WTC11 (cell line): ENCODE data around the gene CD300H. TPM values are rescaled to one million over a fixed set of nuclear protein-coding genes. Genes with fewer than 3 reads are reported as not detected.

ENCODE experiments used
- ATAC-seq: fragments of 200-7000 bp; cut with Tn5 transposase; 2 replicates; pipeline ENCODE4 v1.10.0; 2021; ENCODE audit warnings: mild to moderate bottlenecking, moderate library complexity
- CTCF ChIA-PET: fragments of 300-600 bp; sonication (Branson Sonifier 250); formaldehyde crosslinking; loops from one replicate; lab custom pipeline; 2021; ENCODE audit warnings: antibody characterized with exemption; lab: Charles Lee
- POLR2A ChIA-PET: fragments of 350-600 bp; sonication (Branson Sonifier 250); formaldehyde crosslinking; loops from one replicate; lab custom pipeline; 2021; ENCODE audit warnings: antibody characterized with exemption; lab: Charles Lee
- DNase-seq: peaks from one replicate; pipeline ENCODE4 v3.0.0; 2021; ENCODE audit warnings: low spot score
- H3K27ac Mint-ChIP-seq: 2 replicates; pipeline ENCODE4 v1.8.0; 2021; ENCODE audit warnings: mixed read lengths
- H3K27me3 Mint-ChIP-seq: 2 replicates; pipeline ENCODE4 v1.8.0; 2021; ENCODE audit warnings: low read depth, mild to moderate bottlenecking, moderate library complexity, mixed read lengths
- H3K36me3 Mint-ChIP-seq: 2 replicates; pipeline ENCODE4 v1.8.0; 2021; ENCODE audit warnings: mixed read lengths
- H3K4me1 Mint-ChIP-seq: 2 replicates; pipeline ENCODE4 v1.8.0; 2022; ENCODE audit warnings: mixed read lengths
- H3K4me3 Mint-ChIP-seq: 2 replicates; pipeline ENCODE4 v1.8.0; 2021; ENCODE audit warnings: mild to moderate bottlenecking, moderate library complexity, mixed read lengths
- H3K9me3 Mint-ChIP-seq: 2 replicates; pipeline ENCODE4 v1.8.0; 2021; ENCODE audit warnings: mixed read lengths
- ARID4B ChIP-seq: sonication (generic); formaldehyde crosslinking; IDR thresholded peaks from 2 replicates; pipeline ENCODE4 v1.8.0; 2023; ENCODE audit warnings: missing genetic modification reagents, mild to moderate bottlenecking, borderline replicate concordance
- ATF1 ChIP-seq: sonication (generic); formaldehyde crosslinking; IDR thresholded peaks from 2 replicates; pipeline ENCODE4 v1.8.1; 2023; ENCODE audit warnings: mild to moderate bottlenecking, moderate library complexity, missing genetic modification reagents
- CREM ChIP-seq: sonication (generic); formaldehyde crosslinking; IDR thresholded peaks from 2 replicates; pipeline ENCODE4 v1.8.1; 2022; ENCODE audit warnings: mild to moderate bottlenecking, missing genetic modification reagents, moderate library complexity
- E2F1 ChIP-seq: sonication (generic); formaldehyde crosslinking; IDR thresholded peaks from 2 replicates; pipeline ENCODE4 v1.8.0; 2022; ENCODE audit warnings: mild to moderate bottlenecking, missing genetic modification reagents
- ELF4 ChIP-seq: sonication (generic); formaldehyde crosslinking; IDR thresholded peaks from 2 replicates; pipeline ENCODE4 v1.8.1; 2022; ENCODE audit warnings: low read depth, mild to moderate bottlenecking, moderate library complexity, missing genetic modification reagents
- ETV6 ChIP-seq: sonication (generic); formaldehyde crosslinking; IDR thresholded peaks from 2 replicates; pipeline ENCODE4 v1.8.1; 2022; ENCODE audit warnings: mild to moderate bottlenecking, missing genetic modification reagents
- FOXJ3 ChIP-seq: sonication (generic); formaldehyde crosslinking; IDR thresholded peaks from 2 replicates; pipeline ENCODE4 v1.9.0; 2021; ENCODE audit warnings: missing genetic modification reagents, mild to moderate bottlenecking, borderline replicate concordance
- FOXK1 ChIP-seq: sonication (generic); formaldehyde crosslinking; IDR thresholded peaks from 2 replicates; pipeline ENCODE4 v1.8.0; 2022; ENCODE audit warnings: mild to moderate bottlenecking, moderate library complexity, missing genetic modification reagents
- FOXP4 ChIP-seq: sonication (generic); formaldehyde crosslinking; IDR thresholded peaks from 2 replicates; pipeline ENCODE4 v1.8.0; 2022; ENCODE audit warnings: mild to moderate bottlenecking, missing genetic modification reagents
- GTF2I ChIP-seq: fragments of 250-450 bp; sonication (Bioruptor Pico); conservative IDR thresholded peaks from 2 replicates; pipeline ENCODE4 v1.4.0; 2021; ENCODE audit warnings: mild to moderate bottlenecking
- IRF1 ChIP-seq: sonication (generic); formaldehyde crosslinking; IDR thresholded peaks from 2 replicates; pipeline ENCODE4 v1.8.0; 2023; ENCODE audit warnings: missing genetic modification reagents
- JUN ChIP-seq: sonication (generic); formaldehyde crosslinking; IDR thresholded peaks from 2 replicates; pipeline ENCODE4 v1.8.0; 2023; ENCODE audit warnings: mild to moderate bottlenecking, missing genetic modification reagents
- NFYB ChIP-seq: sonication (generic); formaldehyde crosslinking; conservative IDR thresholded peaks from 2 replicates; pipeline ENCODE4 v1.8.0; 2022; ENCODE audit warnings: low read depth, missing genetic modification reagents
- STAT6 ChIP-seq: sonication (generic); formaldehyde crosslinking; conservative IDR thresholded peaks from 2 replicates; pipeline ENCODE4 v1.8.1; 2023; ENCODE audit warnings: mild to moderate bottlenecking, low read depth, missing genetic modification reagents, moderate library complexity
- USF1 ChIP-seq: sonication (generic); formaldehyde crosslinking; IDR thresholded peaks from 2 replicates; pipeline ENCODE4 v1.8.0; 2022; ENCODE audit warnings: mild to moderate bottlenecking, missing genetic modification reagents
- ZBTB43 ChIP-seq: sonication (generic); formaldehyde crosslinking; IDR thresholded peaks from 2 replicates; pipeline ENCODE4 v1.8.1; 2023; ENCODE audit warnings: mild to moderate bottlenecking, missing genetic modification reagents
- ZMAT4 ChIP-seq: fragments of 250-450 bp; sonication (Bioruptor Pico); IDR thresholded peaks from 2 replicates; pipeline ENCODE4 v1.9.0; 2021; ENCODE audit warnings: mild to moderate bottlenecking
- ZNF121 ChIP-seq: sonication (generic); formaldehyde crosslinking; IDR thresholded peaks from 2 replicates; pipeline ENCODE4 v1.8.0; 2023; ENCODE audit warnings: missing genetic modification reagents
- ZNF416 ChIP-seq: fragments of 250-450 bp; sonication (Bioruptor Pico); IDR thresholded peaks from 2 replicates; pipeline ENCODE4 v1.9.0; 2021; ENCODE audit warnings: mild to moderate bottlenecking, inconsistent platforms
- ZNF423 ChIP-seq: fragments of 250-450 bp; sonication (Bioruptor Pico); IDR thresholded peaks from 2 replicates; pipeline ENCODE4 v2.1.2; 2022; ENCODE audit warnings: mild to moderate bottlenecking, moderate library complexity
- total RNA-seq: library from RNA; stranded (reverse); gene quantifications from 3 replicates; pipeline ENCODE4 v1.2.3, GENCODE V29; 2021

The CD300H gene
- total RNA-seq, 1 experiment from 2014 or later = not detected

GRCh38 chr17:74516561-74517328 lies 50.6 kb downstream of the CD300H start:
- no peak for DNase-seq
- no peak overlapping the region for H3K27ac Mint-ChIP-seq
- H3K9me3 Mint-ChIP-seq = peaks cover 63% of the 10 kb centered on the region
- no peak for ATAC-seq
- TF ChIP-seq CREM (CRISPR knock-in tag) (no peak), ZNF416 (CRISPR knock-in tag) (no peak), ELF4 (CRISPR knock-in tag) (no peak), ZMAT4 (no peak), STAT6 (CRISPR knock-in tag) (no peak), GTF2I (CRISPR knock-in tag) (no peak), JUN (CRISPR knock-in tag) (no peak), NFYB (CRISPR knock-in tag) (no peak), ZNF121 (no peak), ETV6 (CRISPR knock-in tag) (no peak), E2F1 (CRISPR knock-in tag) (no peak), FOXJ3 (CRISPR knock-in tag) (no peak), FOXK1 (CRISPR knock-in tag) (no peak), ZNF423 (CRISPR knock-in tag) (no peak), ATF1 (no peak), USF1 (CRISPR knock-in tag) (no peak), IRF1 (CRISPR knock-in tag) (no peak)
- ChIA-PET CTCF (interaction anchor here (0.8 kb wide), 1 partner anchor 49 kb away, joined by 3 read pairs; no protein-coding TSS in a partner anchor), POLR2A (no interaction called here)
- peaks cover 31% of the 10 kb centered on the region for H3K27me3 Mint-ChIP-seq
- H3K36me3 Mint-ChIP-seq = peaks cover 19% of the 10 kb centered on the region
- no peaks in the 10 kb centered on the region for H3K4me1 Mint-ChIP-seq
- no peak overlapping the region for H3K4me3 Mint-ChIP-seq

GRCh38 chr17:74515941-74516340 lies 51.4 kb downstream of the CD300H start:
- Mint-ChIP-seq H3K4me1 (no peaks in the 10 kb centered on the region), H3K36me3 (peaks cover 19% of the 10 kb centered on the region), H3K27me3 (peaks cover 31% of the 10 kb centered on the region), H3K9me3 (peaks cover 57% of the 10 kb centered on the region), H3K4me3 (no peak overlapping the region), H3K27ac (no peak overlapping the region)
- DNase-seq (no peak), ATAC-seq (no peak)
- ChIA-PET POLR2A (no interaction called here), CTCF (interaction anchor here (0.8 kb wide), 1 partner anchor 50 kb away, joined by 3 read pairs; no protein-coding TSS in a partner anchor)
- TF ChIP-seq FOXP4 (CRISPR knock-in tag) = no peak
- no peak for TF ChIP-seq ARID4B (CRISPR knock-in tag)
- TF ChIP-seq ATF1 = no peak
- TF ChIP-seq ETV6 (CRISPR knock-in tag) = no peak
- TF ChIP-seq ZBTB43 (CRISPR knock-in tag) = no peak
- no peak for TF ChIP-seq ZMAT4
- no peak for TF ChIP-seq ZNF121
